K562 (cell line): ENCODE measurements around the gene ZRANB3. TPM values are rescaled to one million over a fixed set of nuclear protein-coding genes. Genes with fewer than 3 reads are reported as not detected.

ENCODE experiments used
- ATAC-seq: fragments of 200-7000 bp; cut with Tn5 transposase; 3 replicates; pipeline ENCODE4 v1.9.1; 2020; ENCODE audit warnings: moderate library complexity
- BruUV-seq: library from RNA; stranded (reverse); fragments of 400-500 nt; replicated peaks from 2 replicates; lab custom pipeline; 2021; lab: Mats Ljungman, UMichigan
- CTCF ChIA-PET: fragments of 300-600 bp; formaldehyde crosslinking; extraction: SDS; loops from one replicate; lab custom pipeline; 2021; ENCODE audit warnings: low intra/inter-chr PET ratio; lab: Yijun Ruan, JAX
- POLR2A ChIA-PET: fragments of 300-600, 350-650 bp; sonication (Branson Sonifier 250); formaldehyde crosslinking; extraction: SDS; loops from one replicate; lab custom pipeline; 2021; ENCODE audit warnings: antibody characterized with exemption, inconsistent platforms; lab: Yijun Ruan, JAX
- DNase-seq, 4 experiments: peaks; one replicate each; pipeline versions ENCODE4 v3.0.0 to v3.0.0-alpha.2; 2011 to 2018; ENCODE audit warnings: low spot score in 3 of 4, mixed read lengths in 3 of 4; ENCODE audit errors: extremely low read depth in 1 of 4
- FAIRE-seq: peaks from 2 replicates; lab custom pipeline; 2011; peaks lifted over from hg19 to GRCh38; lab: Jason Lieb, UNC
- H2AFZ ChIP-seq: 2 replicates; pipeline ENCODE4 v1.6.0; 2011; ENCODE audit warnings: low read depth, low read length, control low read depth, inconsistent platforms
- H3K27ac ChIP-seq: fragments of 200-600 bp; 3 replicates; pipeline ENCODE4 v1.8.0; 2011; ENCODE audit warnings: low read depth, mild to moderate bottlenecking, control low read depth, inconsistent platforms, low read length, moderate library complexity, mixed read lengths; ENCODE audit errors: extremely low read depth
- H3K27me3 ChIP-seq, 2 experiments: fragments of 300-600 bp in 1 of 2; 2 replicates in 1 of 2; 3 replicates in 1 of 2; pipeline versions ENCODE4 v1.6.0 to v1.8.0; 2011; ENCODE audit warnings: inconsistent platforms in 2 of 2, low read length in 2 of 2, mild to moderate bottlenecking in 1 of 2, mixed read lengths in 1 of 2, moderate library complexity in 1 of 2; ENCODE audit not compliant: control insufficient read depth in 2 of 2, insufficient read depth in 2 of 2
- H3K36me3 ChIP-seq: fragments of 300-600 bp; 3 replicates; pipeline ENCODE4 v1.8.0; 2011; ENCODE audit warnings: mild to moderate bottlenecking, low read length, inconsistent platforms; ENCODE audit not compliant: control insufficient read depth, insufficient read depth
- H3K4me1 ChIP-seq, 2 experiments: fragments of 200-600 bp in 1 of 2; replicated peaks in 1 of 2; 2 replicates in 1 of 2; 3 replicates in 1 of 2; pipeline versions ENCODE4 v1.5.1 to v1.8.0; 2011; ENCODE audit warnings: inconsistent platforms in 2 of 2, low read length in 2 of 2, mild to moderate bottlenecking in 1 of 2, mixed read lengths in 1 of 2, moderate library complexity in 1 of 2; ENCODE audit not compliant: control insufficient read depth in 2 of 2, insufficient read depth in 2 of 2
- H3K4me2 ChIP-seq: 2 replicates; pipeline ENCODE4 v1.6.1; 2011; ENCODE audit warnings: low read length, control low read depth, inconsistent platforms, mixed read lengths; ENCODE audit not compliant: insufficient read depth
- H3K4me3 ChIP-seq: fragments of 200-600 bp; sonication (generic), shearing (Covaris generic); 2 replicates; pipeline ENCODE4 v1.5.1; 2016; ENCODE audit warnings: control low read depth, inconsistent platforms
- H3K79me2 ChIP-seq: fragments of 200-600 bp; 3 replicates; pipeline ENCODE4 v1.8.0; 2011; ENCODE audit warnings: low read length, inconsistent platforms; ENCODE audit not compliant: control insufficient read depth, insufficient read depth
- H3K9ac ChIP-seq, 2 experiments: 2 replicates each; pipeline versions ENCODE4 v1.6.0 to v1.6.1; 2011; ENCODE audit warnings: low read depth in 2 of 2, low read length in 2 of 2, control low read depth in 1 of 2, inconsistent platforms in 1 of 2, mild to moderate bottlenecking in 1 of 2, mixed read lengths in 1 of 2; ENCODE audit not compliant: insufficient read depth in 1 of 2
- H3K9me1 ChIP-seq: one replicate; pipeline ENCODE4 v1.6.0; 2011; ENCODE audit warnings: inconsistent platforms, mild to moderate bottlenecking, low read length, moderate library complexity; ENCODE audit not compliant: control insufficient read depth, insufficient read depth
- H3K9me3 ChIP-seq: replicated peaks from 2 replicates; pipeline ENCODE4 v1.5.1; 2011; ENCODE audit warnings: low read depth, low read length, inconsistent platforms; ENCODE audit not compliant: control insufficient read depth, insufficient read depth
- H4K20me1 ChIP-seq: replicated peaks from 2 replicates; pipeline ENCODE4 v1.6.1; 2011; ENCODE audit warnings: low read length, inconsistent platforms, mixed read lengths; ENCODE audit not compliant: control insufficient read depth, insufficient read depth
- PHB ChIP-seq: fragments of 250-450 bp; sonication (Bioruptor Pico); IDR thresholded peaks from 2 replicates; pipeline ENCODE4 v1.5.0; 2021
- PML ChIP-seq: IDR thresholded peaks from 2 replicates; pipeline ENCODE4 v1.6.1; 2012; ENCODE audit warnings: low read length, inconsistent platforms
- POLR2AphosphoS2 ChIP-seq: IDR thresholded peaks from 2 replicates; pipeline ENCODE4 v1.6.1; 2012; ENCODE audit warnings: low read length, improper control_type of control experiment
- WGBS: fragments of 100-300 bp; shearing (Covaris generic); methylation state at CpG from one replicate; pipeline ENCODE4 v1.1.6; 2016; ENCODE audit warnings: low coverage, mixed read lengths; ENCODE audit not compliant: insufficient coverage; ENCODE audit errors: missing lambda C conversion rate; 5-methylcytosine and 5-hydroxymethylcytosine counted together
- in situ Hi-C: fragments of 300-500 bp; cut with MboI; formaldehyde crosslinking; loops from 4 replicates; pipeline ENCODE4 v1.15.0; 2018; ENCODE audit warnings: inconsistent platforms, mixed read lengths
- intact Hi-C: fragments of 100-400 bp; cut with micrococcal nuclease; formaldehyde crosslinking; loops from 2 replicates; pipeline ENCODE4 v1.14.2; 2022
- polyA plus RNA-seq, 8 experiments: library from polyadenylated mRNA; depleted of rRNA in 4 of 8; stranded (reverse) in 5 of 8; unstranded in 3 of 8; fragments of >200 nt; fragmentation: Nextera tagmentation in 2 of 8; fragmentation: Illumina TruSeq in 1 of 8; extraction: Ambion mirVana in 2 of 8; extraction: Trizol in 1 of 8; gene quantifications; 2 replicates each; pipeline versions ENCODE4 v1.2.1 to v1.2.3, GENCODE V29; 2011 to 2014; ENCODE audit warnings: inconsistent platforms in 1 of 8, missing spikeins in 1 of 8
- total RNA-seq, 7 experiments: library from RNA; depleted of rRNA in 6 of 7; stranded (reverse); fragments of >200 nt in 6 of 7; fragmentation: Illumina TruSeq in 2 of 7; extraction: Trizol in 2 of 7; gene quantifications; 2 replicates each; pipeline versions ENCODE4 v1.2.1 to v1.2.3, GENCODE V29; 2011 to 2021; ENCODE audit warnings: low replicate concordance in 1 of 7
- TF ChIP-seq, protein P1 (sequence below): sonication (generic); formaldehyde crosslinking; IDR thresholded peaks from 2 replicates; pipeline ENCODE4 v1.8.1; 2022; ENCODE audit warnings: missing genetic modification reagents
- TF ChIP-seq, protein P2 (sequence below): fragments of 450-650 bp; IDR thresholded peaks from 2 replicates; pipeline ENCODE4 v1.6.1; 2016; ENCODE audit warnings: low read depth, mild to moderate bottlenecking, moderate library complexity

Gene ZRANB3
- total and polyA plus RNA-seq, 9 of the 15 experiments (the other 6 are each of a cell fraction or from before 2014, with no cell fraction given) = 8.6 to 21.3 (median 14.7) TPM

DNA sequence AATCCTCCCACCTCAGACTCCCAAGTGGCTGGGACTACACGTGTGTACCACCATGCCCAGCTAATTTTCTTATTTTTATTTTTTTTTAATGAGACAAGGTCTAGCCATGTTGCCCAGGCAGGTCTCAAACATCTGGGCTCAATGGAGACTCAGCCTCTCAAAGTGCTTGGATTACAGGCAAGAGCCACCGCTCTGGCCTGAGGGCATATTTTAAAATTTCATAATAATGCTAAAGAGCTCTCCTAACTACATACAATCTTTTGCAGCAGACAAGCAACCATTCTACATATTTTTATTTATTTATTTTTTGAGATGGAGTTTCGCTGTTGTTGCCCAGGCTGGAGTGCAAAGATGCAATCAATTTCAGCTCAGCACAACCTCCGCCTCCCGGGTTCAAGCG lies 271.9 kb downstream of the ZRANB3 start:
- no peak overlapping the region for H3K27ac ChIP-seq
- no peaks in the 10 kb centered on the region for H3K79me2 ChIP-seq
- no peak overlapping the region for H3K4me3 ChIP-seq
- no peak overlapping the region for H2AFZ ChIP-seq
- no peak overlapping the region for H3K9ac ChIP-seq
- DNase-seq (no peak), FAIRE-seq (no peak), ATAC-seq (no peak)
- no peaks in the 10 kb centered on the region for H3K36me3 ChIP-seq
- ChIA-PET POLR2A (interaction anchor here (0.6 kb wide), 1 partner anchor 54 kb away, joined by 3 read pairs; no protein-coding TSS in a partner anchor), CTCF (no interaction called here)
- H3K9me1 ChIP-seq = no peaks in the 10 kb centered on the region
- 82% methylated on average over 6 of the region's 6 CpGs for WGBS
- TF ChIP-seq, protein P1, sequence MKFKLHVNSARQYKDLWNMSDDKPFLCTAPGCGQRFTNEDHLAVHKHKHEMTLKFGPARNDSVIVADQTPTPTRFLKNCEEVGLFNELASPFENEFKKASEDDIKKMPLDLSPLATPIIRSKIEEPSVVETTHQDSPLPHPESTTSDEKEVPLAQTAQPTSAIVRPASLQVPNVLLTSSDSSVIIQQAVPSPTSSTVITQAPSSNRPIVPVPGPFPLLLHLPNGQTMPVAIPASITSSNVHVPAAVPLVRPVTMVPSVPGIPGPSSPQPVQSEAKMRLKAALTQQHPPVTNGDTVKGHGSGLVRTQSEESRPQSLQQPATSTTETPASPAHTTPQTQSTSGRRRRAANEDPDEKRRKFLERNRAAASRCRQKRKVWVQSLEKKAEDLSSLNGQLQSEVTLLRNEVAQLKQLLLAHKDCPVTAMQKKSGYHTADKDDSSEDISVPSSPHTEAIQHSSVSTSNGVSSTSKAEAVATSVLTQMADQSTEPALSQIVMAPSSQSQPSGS (CRISPR knock-in tag) = no peak
- TF ChIP-seq, protein P2, sequence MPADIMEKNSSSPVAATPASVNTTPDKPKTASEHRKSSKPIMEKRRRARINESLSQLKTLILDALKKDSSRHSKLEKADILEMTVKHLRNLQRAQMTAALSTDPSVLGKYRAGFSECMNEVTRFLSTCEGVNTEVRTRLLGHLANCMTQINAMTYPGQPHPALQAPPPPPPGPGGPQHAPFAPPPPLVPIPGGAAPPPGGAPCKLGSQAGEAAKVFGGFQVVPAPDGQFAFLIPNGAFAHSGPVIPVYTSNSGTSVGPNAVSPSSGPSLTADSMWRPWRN = no peak
- TF ChIP-seq PML = no peak
- no peak for TF ChIP-seq PHB
- TF ChIP-seq POLR2AphosphoS2 = no peak
- H3K4me1 ChIP-seq = no peaks in the 10 kb centered on the region
- no peak overlapping the region for H3K4me2 ChIP-seq
- no TSS peak for BruUV-seq
- intact Hi-C loops (loop anchor here (5.0 kb wide), 1 partner anchor 257 kb away; no protein-coding TSS in a partner anchor), in situ Hi-C loops (no loop called here)
- no peaks in the 10 kb centered on the region for H3K27me3 ChIP-seq
- no peaks in the 10 kb centered on the region for H4K20me1 ChIP-seq
- no peaks in the 10 kb centered on the region for H3K9me3 ChIP-seq
